ENCODE results near the gene DNAJC18.

DNAJC18 gene

DNA sequence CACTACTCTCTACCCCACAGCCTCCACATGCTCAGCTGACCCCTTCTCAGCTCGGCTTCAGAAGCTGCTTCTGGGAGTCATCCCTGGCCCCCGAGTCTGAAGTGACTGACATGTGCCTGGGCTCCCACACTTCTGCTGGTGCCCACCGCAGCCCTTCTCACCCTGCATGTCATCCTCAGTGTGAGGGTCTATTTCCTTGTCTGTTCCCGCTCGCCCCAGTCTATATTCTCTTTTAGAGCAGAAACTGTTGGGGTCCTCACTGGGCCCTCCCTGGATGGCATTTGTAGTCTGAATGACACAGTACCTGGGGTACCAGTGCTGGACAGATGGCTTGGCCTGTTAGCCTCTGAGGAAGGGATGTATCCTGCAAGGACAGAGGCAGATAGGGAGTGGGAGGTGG lies 17.9 kb upstream of the DNAJC18 start:
- Histone ChIP-seq H3K36me3 (no peaks in the 10 kb centered on the region), H3K9me3 (no peaks in the 10 kb centered on the region), H3K27me3 (no peaks in the 10 kb centered on the region), H3K4me1 (no peaks in the 10 kb centered on the region), H3K4me3 (ENCODE audit: low read depth, low read length) (no peak overlapping the region)
- TF ChIP-seq CTCF (IDR thresholded peaks at IDR 0.05; ENCODE audit: low read depth, low read length): no peak
- no peak for DNase-seq

GRCh38 chr5:139456776-139457175 lies 17.5 kb upstream of the DNAJC18 start:
- DNase-seq: no peak
- Histone ChIP-seq H3K4me1 (no peaks in the 10 kb centered on the region), H3K9me3 (peaks cover 4% of the 10 kb centered on the region; the same call in 1 of the 2 replicates)

GRCh38 chr5:139454568-139455290 lies 15.4 kb upstream of the DNAJC18 start:
- no peak overlapping the region for H3K4me3 ChIP-seq (ENCODE audit: low read depth, low read length)
- H3K9me3 ChIP-seq: peaks cover 5% of the 10 kb centered on the region; the same call in 1 of the 2 replicates
- H3K27me3 ChIP-seq: no peaks in the 10 kb centered on the region
- TF ChIP-seq CTCF (IDR thresholded peaks at IDR 0.05; ENCODE audit: low read depth, low read length): no peak
- H3K4me1 ChIP-seq: no peaks in the 10 kb centered on the region
- no peaks in the 10 kb centered on the region for H3K36me3 ChIP-seq
- DNase-seq: no peak

More at GRCh38 chr5:139456776-139457175, 17.5 kb upstream of the DNAJC18 start:
- H3K4me3 ChIP-seq (ENCODE audit: low read depth, low read length): no peak overlapping the region
- TF ChIP-seq CTCF (IDR thresholded peaks at IDR 0.05; ENCODE audit: low read depth, low read length): no peak
- H3K27me3 ChIP-seq: no peaks in the 10 kb centered on the region
- H3K36me3 ChIP-seq: no peaks in the 10 kb centered on the region

DNA sequence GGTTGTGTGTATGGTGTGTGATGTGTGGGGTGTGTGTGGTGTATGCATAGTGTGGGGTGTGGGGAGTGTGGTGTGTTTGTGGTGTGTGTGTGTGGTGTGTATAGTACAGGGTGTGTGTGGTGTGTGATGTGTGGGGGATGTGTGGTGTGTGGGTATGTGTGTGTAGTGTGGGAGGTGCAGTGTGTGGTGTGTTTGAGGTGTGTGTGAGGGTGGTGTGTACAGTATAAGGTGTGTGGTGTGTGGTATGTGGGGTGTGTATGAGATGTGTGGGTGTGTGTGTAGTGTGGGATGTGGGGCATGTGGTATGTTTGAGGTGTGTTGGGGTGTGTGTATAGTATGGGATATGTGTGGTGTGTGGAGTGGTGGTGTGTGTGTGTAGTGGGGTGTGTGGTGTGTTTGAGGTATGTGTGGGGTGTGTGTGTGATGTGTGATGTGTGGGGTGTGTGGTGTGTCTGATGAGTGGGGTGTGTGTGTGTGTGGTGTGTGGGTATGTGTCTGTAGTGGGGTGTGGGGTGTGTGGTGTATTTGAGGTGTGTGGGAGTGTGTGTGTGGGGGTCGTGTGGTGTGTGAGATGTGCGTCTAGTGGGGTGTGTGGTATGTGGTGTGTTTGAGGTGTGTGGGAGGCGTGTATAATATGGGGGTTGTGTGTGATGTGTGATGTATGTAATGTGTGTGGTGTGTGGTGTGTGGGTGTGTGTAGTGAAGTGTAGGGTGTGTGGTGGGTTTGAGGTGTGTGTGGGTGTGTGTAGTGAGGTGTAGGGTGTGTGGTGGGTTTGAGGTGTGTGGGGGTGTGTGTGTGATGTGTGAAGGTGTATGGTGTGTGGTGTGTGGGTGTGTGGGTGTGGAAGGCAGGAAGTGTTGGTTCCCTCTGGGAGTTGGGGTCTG lies 14.6 kb upstream of the DNAJC18 start:
- no peak overlapping the region for H3K4me3 ChIP-seq (ENCODE audit: low read depth, low read length)
- no peak for TF ChIP-seq CTCF (IDR thresholded peaks at IDR 0.05; ENCODE audit: low read depth, low read length)
- H3K36me3 ChIP-seq: no peaks in the 10 kb centered on the region
- no peak for DNase-seq
- H3K9me3 ChIP-seq: peaks cover 5% of the 10 kb centered on the region; the same call in 1 of the 2 replicates
- H3K4me1 ChIP-seq: no peaks in the 10 kb centered on the region
- H3K27me3 ChIP-seq: no peaks in the 10 kb centered on the region

DNA sequence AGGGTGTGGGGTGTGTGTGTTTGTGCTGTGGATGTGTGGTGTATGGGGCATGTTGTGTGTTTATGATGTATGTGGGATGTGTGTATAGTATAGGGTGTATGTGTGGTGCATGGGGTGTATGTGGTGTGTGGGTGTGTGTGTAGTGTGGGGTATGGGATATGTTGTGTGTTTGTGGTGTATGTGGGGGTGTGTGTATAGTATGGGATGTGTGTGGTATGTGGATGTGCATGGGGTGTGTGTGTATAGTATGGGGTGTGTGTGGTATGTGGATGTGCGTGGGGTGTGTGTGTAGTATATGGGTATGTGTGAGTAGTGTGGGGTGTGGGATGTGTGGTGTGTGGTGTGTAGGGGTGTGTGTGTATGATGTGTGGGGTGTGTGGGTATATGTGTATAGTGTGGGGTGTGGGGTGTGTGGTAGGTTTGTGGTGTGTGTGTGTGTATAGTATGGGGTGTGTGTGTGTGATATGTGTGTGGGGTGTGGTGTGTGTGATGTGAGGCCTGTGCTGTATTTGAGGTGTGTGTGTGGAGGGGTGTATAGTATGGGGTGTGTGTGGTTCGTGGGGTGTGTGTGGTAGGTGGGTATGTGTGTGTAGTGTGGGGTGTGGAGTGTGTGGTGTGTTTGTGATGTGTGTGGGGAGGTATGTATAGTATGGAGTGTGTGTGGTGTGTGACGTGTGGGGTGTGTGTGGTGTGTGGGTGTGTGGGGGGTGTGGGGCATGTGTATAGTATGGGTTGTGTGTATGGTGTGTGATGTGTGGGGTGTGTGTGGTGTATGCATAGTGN lies 12.7 kb upstream of the DNAJC18 start:
- Histone ChIP-seq H3K4me1 (no peaks in the 10 kb centered on the region), H3K4me3 (ENCODE audit: low read depth, low read length) (no peak overlapping the region), H3K36me3 (no peaks in the 10 kb centered on the region), H3K27me3 (no peaks in the 10 kb centered on the region), H3K9me3 (peaks cover 5% of the 10 kb centered on the region; the same call in 1 of the 2 replicates)
- no peak for TF ChIP-seq CTCF (IDR thresholded peaks at IDR 0.05; ENCODE audit: low read depth, low read length)
- DNase-seq: no peak

All from BE2C (cell line).